Activated naive CD4-positive, alpha-beta T cell treated with anti-CD3 and anti-CD28 coated beads for 36 hours (primary cell): Measurements from ENCODE around the gene WSB1. TPM values are rescaled to one million over a fixed set of nuclear protein-coding genes. Genes with fewer than 3 reads are reported as not detected.

ENCODE experiments used
- CTCF ChIA-PET: fragments of 350-600 bp; sonication (Branson Sonifier 250); formaldehyde crosslinking; loops from one replicate; lab custom pipeline; 2021; ENCODE audit warnings: antibody characterized with exemption; lab: Charles Lee
- DNase-seq: peaks from one replicate; pipeline ENCODE4 v3.0.0-alpha.2; 2020
- H3K27ac Mint-ChIP-seq: one replicate; pipeline ENCODE4 v1.8.0; 2021; ENCODE audit warnings: mild to moderate bottlenecking, mixed read lengths
- H3K27me3 Mint-ChIP-seq: one replicate; pipeline ENCODE4 v1.8.0; 2021; ENCODE audit warnings: low read depth, mixed read lengths
- H3K36me3 Mint-ChIP-seq: one replicate; pipeline ENCODE4 v1.8.0; 2021; ENCODE audit warnings: low read depth, mixed read lengths
- H3K4me1 Mint-ChIP-seq: one replicate; pipeline ENCODE4 v1.8.0; 2021; ENCODE audit warnings: low read depth, mixed read lengths
- H3K4me3 Mint-ChIP-seq: one replicate; pipeline ENCODE4 v1.8.0; 2021; ENCODE audit warnings: mild to moderate bottlenecking, moderate library complexity, mixed read lengths
- H3K9me3 Mint-ChIP-seq: one replicate; pipeline ENCODE4 v1.8.0; 2021; ENCODE audit warnings: mixed read lengths
- intact Hi-C: fragments of 100-400 bp; cut with micrococcal nuclease; formaldehyde crosslinking; loops from one replicate; pipeline ENCODE4 v1.15.1; 2023
- total RNA-seq, 2 experiments: library from RNA; stranded (reverse); gene quantifications; one replicate each; pipeline ENCODE4 v1.2.3, GENCODE V29; 2021

Gene WSB1
- total RNA-seq, 2 experiments from 2014 or later: 112 to 118 TPM

GRCh38 chr17:27282054-27282551 lies 11.8 kb upstream of the WSB1 start:
- no peak overlapping the region for H3K27ac Mint-ChIP-seq
- H3K36me3 Mint-ChIP-seq: no peaks in the 10 kb centered on the region
- no peak for DNase-seq
- intact Hi-C loops: no loop called here
- H3K27me3 Mint-ChIP-seq: peaks cover 2% of the 10 kb centered on the region
- CTCF ChIA-PET: interaction anchor here (1.1 kb wide), 1 partner anchor 319 kb away, joined by 3 read pairs; no protein-coding TSS in a partner anchor
- H3K4me1 Mint-ChIP-seq: no peaks in the 10 kb centered on the region
- H3K4me3 Mint-ChIP-seq: no peak overlapping the region
- no peaks in the 10 kb centered on the region for H3K9me3 Mint-ChIP-seq

- H3K9me3 Mint-ChIP-seq: no peaks in the 10 kb centered on the region
- CTCF ChIA-PET: no interaction called here
- H3K27ac Mint-ChIP-seq: no peak overlapping the region
- no peak overlapping the region for H3K4me3 Mint-ChIP-seq
- intact Hi-C loops: no loop called here
- peaks cover 2% of the 10 kb centered on the region for H3K27me3 Mint-ChIP-seq
- no peaks in the 10 kb centered on the region for H3K4me1 Mint-ChIP-seq
- no peaks in the 10 kb centered on the region for H3K36me3 Mint-ChIP-seq
- no peak for DNase-seq
Measured at GRCh38 chr17:27283060-27283459, 10.9 kb upstream of the WSB1 start.

- DNase-seq: no peak
- Mint-ChIP-seq H3K9me3 (no peaks in the 10 kb centered on the region), H3K27ac (no peak overlapping the region), H3K27me3 (peaks cover 2% of the 10 kb centered on the region), H3K4me3 (no peak overlapping the region), H3K36me3 (no peaks in the 10 kb centered on the region), H3K4me1 (no peaks in the 10 kb centered on the region)
- CTCF ChIA-PET: interaction anchor here (0.8 kb wide), 1 partner anchor 49 kb away, joined by 5 read pairs; no protein-coding TSS in a partner anchor
- intact Hi-C loops: no loop called here
Measured at GRCh38 chr17:27283751-27284150, 10.2 kb upstream of the WSB1 start.

GRCh38 chr17:27284811-27285415 lies 9.0 kb upstream of the WSB1 start:
- Mint-ChIP-seq H3K4me1 (no peaks in the 10 kb centered on the region), H3K4me3 (no peak overlapping the region), H3K9me3 (no peaks in the 10 kb centered on the region), H3K27ac (no peak overlapping the region), H3K27me3 (peaks cover 2% of the 10 kb centered on the region), H3K36me3 (no peaks in the 10 kb centered on the region)
- intact Hi-C loops: no loop called here
- CTCF ChIA-PET: no interaction called here
- no peak for DNase-seq

GRCh38 chr17:27285516-27285915 lies 8.4 kb upstream of the WSB1 start:
- CTCF ChIA-PET: no interaction called here
- Mint-ChIP-seq H3K27ac (no peak overlapping the region), H3K36me3 (no peaks in the 10 kb centered on the region), H3K9me3 (no peaks in the 10 kb centered on the region), H3K4me1 (no peaks in the 10 kb centered on the region), H3K27me3 (peaks cover 2% of the 10 kb centered on the region), H3K4me3 (no peak overlapping the region)
- intact Hi-C loops: no loop called here
- DNase-seq: no peak

- H3K9me3 Mint-ChIP-seq: no peaks in the 10 kb centered on the region
- no peak overlapping the region for H3K4me3 Mint-ChIP-seq
- CTCF ChIA-PET: interaction anchor here (1.0 kb wide), 1 partner anchor 39 kb away, joined by 4 read pairs; no protein-coding TSS in a partner anchor
- DNase-seq: no peak
- peaks cover 1% of the 10 kb centered on the region for H3K4me1 Mint-ChIP-seq
- H3K36me3 Mint-ChIP-seq: no peaks in the 10 kb centered on the region
- H3K27me3 Mint-ChIP-seq: peaks cover 2% of the 10 kb centered on the region
- H3K27ac Mint-ChIP-seq: no peak overlapping the region
- intact Hi-C loops: no loop called here
Measured at GRCh38 chr17:27288183-27288582, 5.7 kb upstream of the WSB1 start.

GRCh38 chr17:27289856-27290255 lies 4.1 kb upstream of the WSB1 start:
- DNase-seq: no peak
- peaks cover 7% of the 10 kb centered on the region for H3K4me1 Mint-ChIP-seq
- intact Hi-C loops: loop anchor here (10.0 kb wide), 1 partner anchor 595 kb away; no protein-coding TSS in a partner anchor
- H3K27me3 Mint-ChIP-seq: peaks cover 2% of the 10 kb centered on the region
- no peak overlapping the region for H3K4me3 Mint-ChIP-seq
- H3K9me3 Mint-ChIP-seq: no peaks in the 10 kb centered on the region
- H3K36me3 Mint-ChIP-seq: peaks cover 3% of the 10 kb centered on the region
- H3K27ac Mint-ChIP-seq: no peak overlapping the region
- CTCF ChIA-PET: interaction anchor here (1.1 to 1.4 kb wide), 2 partner anchors 43 to 53 kb away, joined by 3 to 4 read pairs; no protein-coding TSS in a partner anchor

GRCh38 chr17:27290916-27291598 lies 2.9 kb upstream of the WSB1 start:
- intact Hi-C loops: loop anchor here (10.0 kb wide), 1 partner anchor 594 kb away; no protein-coding TSS in a partner anchor
- H3K36me3 Mint-ChIP-seq: peaks cover 8% of the 10 kb centered on the region
- H3K27me3 Mint-ChIP-seq: no peaks in the 10 kb centered on the region
- H3K4me1 Mint-ChIP-seq: peaks cover 18% of the 10 kb centered on the region
- no peak overlapping the region for H3K27ac Mint-ChIP-seq
- CTCF ChIA-PET: interaction anchor here (0.7 to 1.1 kb wide), 4 partner anchors 29 to 603 kb away, joined by 3 to 4 read pairs (median 3); no protein-coding TSS in a partner anchor
- no peak for DNase-seq
- no peaks in the 10 kb centered on the region for H3K9me3 Mint-ChIP-seq
- no peak overlapping the region for H3K4me3 Mint-ChIP-seq

GRCh38 chr17:27293359-27293897 lies 486 bp upstream of the WSB1 start:
- H3K27ac Mint-ChIP-seq: peak overlapping the region; percentile 99
- CTCF ChIA-PET: interaction anchor here (1.7 to 4.3 kb wide), 2 partner anchors 56 to 88 kb away, joined by 6 to 29 read pairs; no protein-coding TSS in a partner anchor
- intact Hi-C loops: loop anchor here (10.0 kb wide), 1 partner anchor 591 kb away; no protein-coding TSS in a partner anchor
- DNase-seq: peak; percentile 25
- peaks cover 11% of the 10 kb centered on the region for H3K36me3 Mint-ChIP-seq
- H3K9me3 Mint-ChIP-seq: no peaks in the 10 kb centered on the region
- H3K27me3 Mint-ChIP-seq: no peaks in the 10 kb centered on the region
- H3K4me1 Mint-ChIP-seq: peaks cover 33% of the 10 kb centered on the region
- H3K4me3 Mint-ChIP-seq: peak overlapping the region; percentile 96

GRCh38 chr17:27294689-27295630 lies 1.0 kb downstream of the WSB1 start:
- no peaks in the 10 kb centered on the region for H3K27me3 Mint-ChIP-seq
- no peaks in the 10 kb centered on the region for H3K9me3 Mint-ChIP-seq
- peak overlapping the region; percentile 96 for H3K4me3 Mint-ChIP-seq
- CTCF ChIA-PET: interaction anchor here (0.6 to 4.3 kb wide), 5 partner anchors 35 to 957 kb away, joined by 3 to 29 read pairs (median 4); no protein-coding TSS in a partner anchor
- H3K27ac Mint-ChIP-seq: peak overlapping the region; percentile 99
- intact Hi-C loops: loop anchor here (1.0 to 10.0 kb wide), 6 partner anchors 37 to 590 kb away; partner anchors contain the start of gene KSR1
- peaks cover 11% of the 10 kb centered on the region for H3K36me3 Mint-ChIP-seq
- peak; percentile 70 for DNase-seq
- peaks cover 45% of the 10 kb centered on the region for H3K4me1 Mint-ChIP-seq

- peaks cover 49% of the 10 kb centered on the region for H3K4me1 Mint-ChIP-seq
- H3K4me3 Mint-ChIP-seq: peak overlapping the region; percentile 96
- H3K27me3 Mint-ChIP-seq: no peaks in the 10 kb centered on the region
- peak overlapping the region; percentile 41 for H3K27ac Mint-ChIP-seq
- H3K9me3 Mint-ChIP-seq: no peaks in the 10 kb centered on the region
- no peak for DNase-seq
- CTCF ChIA-PET: interaction anchor here (4.3 kb wide), 1 partner anchor 59 kb away, joined by 29 read pairs; no protein-coding TSS in a partner anchor
- intact Hi-C loops: loop anchor here (10.0 kb wide), 1 partner anchor 589 kb away; no protein-coding TSS in a partner anchor
- peaks cover 11% of the 10 kb centered on the region for H3K36me3 Mint-ChIP-seq
Measured at GRCh38 chr17:27295945-27296344, 2.0 kb downstream of the WSB1 start.
